SK-N-SH treated with all-trans-retinoic acid at 6 μM for 48 hours (cell line): ENCODE data around the gene SRRM5.

Experiments used
- ARNTL ChIP-seq: fragments of 450-650 bp; formaldehyde crosslinking; IDR thresholded peaks from 2 replicates; pipeline ENCODE4 v1.5.0; 2020; ENCODE audit warnings: low read depth, mild to moderate bottlenecking, moderate library complexity, borderline replicate concordance
- CREB5 ChIP-seq: fragments of 250-450 bp; sonication (Bioruptor Pico); IDR thresholded peaks from 2 replicates; pipeline ENCODE4 v1.5.1; 2020; ENCODE audit warnings: low read depth, mild to moderate bottlenecking, moderate library complexity
- ESRRG ChIP-seq: fragments of 250-450 bp; sonication (Bioruptor Pico); IDR thresholded peaks from 2 replicates; pipeline ENCODE4 v1.6.1; 2021; ENCODE audit warnings: mild to moderate bottlenecking
- GLIS3 ChIP-seq: fragments of 250-450 bp; sonication (Bioruptor Pico); IDR thresholded peaks from 2 replicates; pipeline ENCODE4 v1.5.0; 2020; ENCODE audit warnings: mild to moderate bottlenecking, moderate library complexity
- ISL1 ChIP-seq: fragments of 250-450 bp; sonication (Bioruptor Pico); IDR thresholded peaks from 2 replicates; pipeline ENCODE4 v2.1.2; 2022; ENCODE audit warnings: mild to moderate bottlenecking, moderate library complexity
- PATZ1 ChIP-seq: fragments of 250-450 bp; sonication (Bioruptor Pico); IDR thresholded peaks from 2 replicates; pipeline ENCODE4 v1.8.0; 2020; ENCODE audit warnings: mild to moderate bottlenecking, moderate library complexity, borderline replicate concordance
- RARB ChIP-seq: fragments of 250-450 bp; sonication (Bioruptor Pico); IDR thresholded peaks from 2 replicates; pipeline ENCODE4 v1.8.0; 2021; ENCODE audit warnings: mild to moderate bottlenecking, moderate library complexity
- ZFP3 ChIP-seq: fragments of 250-450 bp; sonication (Bioruptor Pico); IDR thresholded peaks from 2 replicates; pipeline ENCODE4 v1.5.0; 2020; ENCODE audit warnings: mild to moderate bottlenecking, moderate library complexity

- no peak for TF ChIP-seq ZFP3 (CRISPR knock-in tag)
- TF ChIP-seq PATZ1: no peak
- TF ChIP-seq RARB (CRISPR knock-in tag): no peak
- TF ChIP-seq ISL1 (CRISPR knock-in tag): no peak
- no peak for TF ChIP-seq ARNTL (CRISPR knock-in tag)
- TF ChIP-seq ESRRG: no peak
- TF ChIP-seq CREB5 (CRISPR knock-in tag): no peak
- TF ChIP-seq GLIS3 (CRISPR knock-in tag): no peak
These were observed 1.4 kb upstream of the SRRM5 start for GRCh38 chr19:43610493-43610892.
